GM18511 (cell line): ENCODE measurements around the gene ANKRD24.
"Not testable (repeated sequence)": the region's sequence is repeated elsewhere in the genome, so short reads cannot be mapped to it uniquely, and the experiment has no call there.

Experiments
- ATAC-seq: cut with Tn5 transposase; IDR thresholded peaks from one replicate; pipeline ENCODE4 v1.9.1; 2021; ENCODE audit warnings: mild to moderate bottlenecking, moderate library complexity; ENCODE audit not compliant: unreplicated experiment

The ANKRD24 gene

GRCh38 chr19:4173479-4174212 lies 8.8 kb upstream of the ANKRD24 start:
- ATAC-seq, result no peak

- ATAC-seq, result no peak
These were observed 8.1 kb upstream of the ANKRD24 start for GRCh38 chr19:4174213-4174894.

GRCh38 chr19:4174895-4175668 lies 7.4 kb upstream of the ANKRD24 start:
- ATAC-seq, result no peak

- ATAC-seq, result no peak
These were observed 6.9 kb upstream of the ANKRD24 start for GRCh38 chr19:4175669-4175931.

GRCh38 chr19:4177146-4177545 lies 5.3 kb upstream of the ANKRD24 start:
- ATAC-seq, result no peak

GRCh38 chr19:4178990-4179389 lies 3.5 kb upstream of the ANKRD24 start:
- no peak for ATAC-seq

- no peak for ATAC-seq
These were observed 1.4 kb upstream of the ANKRD24 start for GRCh38 chr19:4181053-4181508.

GRCh38 chr19:4183967-4184717 lies 1.7 kb downstream of the ANKRD24 start:
- no peak for ATAC-seq

- ATAC-seq, result no peak
These were observed 2.3 kb downstream of the ANKRD24 start for GRCh38 chr19:4184718-4185352.

- no peak for ATAC-seq
These were observed 3.1 kb downstream of the ANKRD24 start for GRCh38 chr19:4185413-4186086.

GRCh38 chr19:4186087-4186993 lies 3.9 kb downstream of the ANKRD24 start:
- ATAC-seq, result no peak

- no peak for ATAC-seq
These were observed 5.0 kb downstream of the ANKRD24 start for GRCh38 chr19:4187313-4188122.

GRCh38 chr19:4189641-4190040 lies 7.2 kb downstream of the ANKRD24 start:
- no peak for ATAC-seq

- ATAC-seq, result not testable (repeated sequence)
These were observed 10.0 kb downstream of the ANKRD24 start for GRCh38 chr19:4192537-4192936.

GRCh38 chr19:4194353-4194752 lies 11.9 kb downstream of the ANKRD24 start:
- no peak for ATAC-seq

- ATAC-seq, result no peak
These were observed 13.5 kb downstream of the ANKRD24 start for GRCh38 chr19:4196009-4196408.

GRCh38 chr19:4196587-4197148 lies 14.2 kb downstream of the ANKRD24 start:
- ATAC-seq, result no peak

GRCh38 chr19:4197228-4197624 lies 14.7 kb downstream of the ANKRD24 start:
- no peak for ATAC-seq
